Thymus (tissue), 11 donors: ENCODE results near the gene ARL3. TPM values are rescaled to one million over a fixed set of nuclear protein-coding genes. Genes with fewer than 3 reads are reported as not detected.

Experiments
- DNase-seq, 9 donors: peaks; one replicate each; pipeline ENCODE4 v3.0.0-alpha.2; 2013; ENCODE audit warnings: low spot score in 9 of 9, low read depth in 6 of 9, missing footprints in 1 of 9
- H3K27ac ChIP-seq, 2 donors: one replicate each; pipeline ENCODE4 v1.5.1; 2013; ENCODE audit warnings: control low read depth in 1 of 2, low read depth in 1 of 2, low read length in 1 of 2, mild to moderate bottlenecking in 1 of 2, moderate library complexity in 1 of 2
- H3K27me3 ChIP-seq, 2 donors: one replicate each; pipeline ENCODE4 v1.5.1; 2013; ENCODE audit warnings: low read length in 1 of 2; ENCODE audit not compliant: control insufficient read depth in 2 of 2, insufficient read depth in 1 of 2
- H3K36me3 ChIP-seq, 2 donors: one replicate each; pipeline ENCODE4 v1.5.1; 2013; ENCODE audit warnings: low read length in 1 of 2, mild to moderate bottlenecking in 1 of 2, moderate library complexity in 1 of 2; ENCODE audit not compliant: control insufficient read depth in 2 of 2, insufficient read depth in 2 of 2
- H3K4me1 ChIP-seq, 2 donors: one replicate each; pipeline ENCODE4 v1.5.1; 2013; ENCODE audit warnings: low read length in 2 of 2; ENCODE audit not compliant: control insufficient read depth in 2 of 2, insufficient read depth in 2 of 2
- H3K4me3 ChIP-seq, 2 donors: one replicate each; pipeline ENCODE4 v1.5.1; 2013; ENCODE audit warnings: low read length in 2 of 2, control low read depth in 1 of 2, mild to moderate bottlenecking in 1 of 2
- H3K9me3 ChIP-seq, 2 donors: one replicate each; pipeline ENCODE4 v1.5.1; 2013; ENCODE audit warnings: low read length in 1 of 2, mild to moderate bottlenecking in 1 of 2; ENCODE audit not compliant: control insufficient read depth in 2 of 2, insufficient read depth in 1 of 2
- WGBS: extraction: QIAGEN DNeasy Blood & Tissue Kit; methylation state at CpG from one replicate; pipeline ENCODE4 v1.1.7; 2013; 5-methylcytosine and 5-hydroxymethylcytosine counted together
- polyA plus RNA-seq: library from polyadenylated mRNA; stranded (reverse); fragments of 200-250 nt; gene quantifications from one replicate; pipeline ENCODE4 v1.2.3, GENCODE V29; 2013
- total RNA-seq: library from RNA; stranded (reverse); fragments of 120-200 nt; gene quantifications from one replicate; pipeline ENCODE4 v1.2.4, GENCODE V29; 2013
- donor health status: healthy.

The ARL3 gene
- total and polyA plus RNA-seq, 2 donors: 4.7 to 8.3 TPM

GRCh38 chr10:102626026-102626685 is 88.0 kb downstream of the ARL3 start:
- H3K4me3 ChIP-seq: no peak overlapping the region
- H3K4me1 ChIP-seq: peaks cover 0 to 53% of the 10 kb centered on the region in 2 donors
- no peaks in the 10 kb centered on the region for H3K27me3 ChIP-seq
- H3K36me3 ChIP-seq: peaks cover 11 to 39% of the 10 kb centered on the region in 2 donors
- peaks cover 0 to 7% of the 10 kb centered on the region in 2 donors for H3K9me3 ChIP-seq
- WGBS: 95% methylated on average over 10 of the region's 10 CpGs
- no peak for DNase-seq
- H3K27ac ChIP-seq: peak overlapping the region in 1 of 2 donors; percentile 12

- H3K27me3 ChIP-seq: no peaks in the 10 kb centered on the region
- H3K4me1 ChIP-seq: peaks cover 0 to 52% of the 10 kb centered on the region in 2 donors
- no peak overlapping the region for H3K4me3 ChIP-seq
- DNase-seq: no peak
- no peak overlapping the region for H3K27ac ChIP-seq
- peaks cover 0 to 7% of the 10 kb centered on the region in 2 donors for H3K9me3 ChIP-seq
- WGBS: 96% methylated on average over 12 of the region's 12 CpGs
- peaks cover 9 to 31% of the 10 kb centered on the region in 2 donors for H3K36me3 ChIP-seq
Measured at GRCh38 chr10:102624751-102625645, 89.2 kb downstream of the ARL3 start.

- H3K9me3 ChIP-seq: peaks cover 0 to 7% of the 10 kb centered on the region in 2 donors
- peaks cover 7 to 27% of the 10 kb centered on the region in 2 donors for H3K36me3 ChIP-seq
- no peak for DNase-seq
- H3K4me3 ChIP-seq: no peak overlapping the region
- H3K4me1 ChIP-seq: peaks cover 0 to 53% of the 10 kb centered on the region in 2 donors
- no peaks in the 10 kb centered on the region for H3K27me3 ChIP-seq
- no peak overlapping the region for H3K27ac ChIP-seq
- 99% methylated on average over 3 of the region's 3 CpGs for WGBS
Measured at GRCh38 chr10:102624094-102624493, 90.1 kb downstream of the ARL3 start.

Other genes with a start within 250 kb of the ARL3 start
- 60.2 TPM for gene ACTR1A, start 211.7 kb downstream of the ARL3 start, total RNA-seq
- 63.7 TPM for gene ACTR1A, start 211.7 kb downstream of the ARL3 start, polyA plus RNA-seq
- gene SUFU, start 210.4 kb downstream of the ARL3 start, total RNA-seq: 2.6 TPM
- gene SUFU, start 210.4 kb downstream of the ARL3 start, polyA plus RNA-seq: 4.3 TPM
- gene TRIM8, start 69.9 kb downstream of the ARL3 start, total RNA-seq: 21.7 TPM
- 65.5 TPM for gene TRIM8, start 69.9 kb downstream of the ARL3 start, polyA plus RNA-seq
- 14.9 TPM for gene SFXN2, start 239 bp upstream of the ARL3 start, total RNA-seq
- 10.8 TPM for gene SFXN2, start 239 bp upstream of the ARL3 start, polyA plus RNA-seq
- gene WBP1L, start 29.6 kb upstream of the ARL3 start, total RNA-seq: 30.7 TPM
- gene WBP1L, start 29.6 kb upstream of the ARL3 start, polyA plus RNA-seq: 75.9 TPM
- 0.14 TPM for gene CYP17A1, start 123.0 kb upstream of the ARL3 start, total RNA-seq
- 0.32 TPM for gene CYP17A1, start 123.0 kb upstream of the ARL3 start, polyA plus RNA-seq
- gene BORCS7, start 139.9 kb upstream of the ARL3 start, total RNA-seq: 18.8 TPM
- gene BORCS7, start 139.9 kb upstream of the ARL3 start, polyA plus RNA-seq: 33.5 TPM
- gene AS3MT, start 155.1 kb upstream of the ARL3 start, total RNA-seq: 5.2 TPM
- 6.4 TPM for gene AS3MT, start 155.1 kb upstream of the ARL3 start, polyA plus RNA-seq
- gene CNNM2, start 203.9 kb upstream of the ARL3 start, total RNA-seq: 1.5 TPM
- gene CNNM2, start 203.9 kb upstream of the ARL3 start, polyA plus RNA-seq: 2.1 TPM